OCI-LY3 (cell line): ENCODE results near the gene SNAPC2.

ENCODE experiments used
- EZH2phosphoT487 ChIP-seq: fragments of 200-600 bp; shearing (Covaris generic); IDR thresholded peaks from 2 replicates; pipeline ENCODE4 v1.6.1; 2018; ENCODE audit warnings: antibody characterized with exemption, mixed run types, low read depth
- TF ChIP-seq, protein P1 (sequence below): fragments of 200-600, 300-600 bp; sonication (generic); IDR thresholded peaks from 2 replicates; pipeline ENCODE4 v1.5.1; 2014; ENCODE audit warnings: antibody characterized with exemption, low read length, low read depth

DNA sequence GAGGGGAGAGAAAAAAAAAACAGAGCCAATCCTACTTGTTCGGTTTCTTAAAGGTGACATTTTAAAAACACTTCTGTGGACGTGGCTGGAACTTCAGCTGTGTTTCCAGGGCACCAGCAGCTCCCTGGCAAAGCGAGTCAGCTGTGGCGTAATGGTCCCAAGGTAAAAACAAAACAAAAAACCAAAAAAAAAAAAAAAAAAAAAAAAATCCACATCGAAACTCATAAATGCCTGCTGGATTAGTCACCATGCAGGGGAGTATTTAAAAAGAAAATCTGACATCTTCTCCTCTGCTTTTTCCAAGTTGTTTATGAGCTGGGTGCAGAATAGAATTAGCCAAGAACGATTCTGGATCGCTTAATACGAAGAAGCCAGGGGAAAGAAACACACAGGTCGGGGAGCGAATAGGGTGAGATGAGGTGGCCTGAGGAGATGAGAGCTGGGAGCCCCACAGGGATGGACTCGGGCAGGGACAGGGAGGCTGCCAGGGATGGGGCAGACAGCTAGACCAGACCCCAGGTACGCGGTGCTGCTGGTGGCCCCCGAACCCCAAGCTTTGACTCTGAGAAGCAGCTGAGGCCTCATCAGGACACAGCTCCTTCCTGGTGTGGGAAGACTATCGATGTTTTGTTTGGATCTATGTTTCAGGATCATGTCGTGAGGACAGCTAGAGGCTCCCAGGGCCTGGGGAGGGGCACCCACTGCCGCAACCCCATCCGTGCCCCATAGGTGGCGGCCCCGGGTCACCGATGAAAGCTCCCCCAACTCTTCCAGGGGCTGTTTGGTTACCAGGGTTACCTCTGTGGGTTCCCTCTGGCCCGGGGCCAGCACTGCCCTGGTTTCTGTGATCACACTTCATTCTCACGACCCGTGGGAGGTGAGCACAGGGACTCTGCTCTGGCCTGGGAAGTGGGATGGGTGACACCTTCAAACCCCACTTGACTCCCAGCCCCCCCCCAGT, 8.9 kb downstream of the SNAPC2 start:
- TF ChIP-seq, protein P1, sequence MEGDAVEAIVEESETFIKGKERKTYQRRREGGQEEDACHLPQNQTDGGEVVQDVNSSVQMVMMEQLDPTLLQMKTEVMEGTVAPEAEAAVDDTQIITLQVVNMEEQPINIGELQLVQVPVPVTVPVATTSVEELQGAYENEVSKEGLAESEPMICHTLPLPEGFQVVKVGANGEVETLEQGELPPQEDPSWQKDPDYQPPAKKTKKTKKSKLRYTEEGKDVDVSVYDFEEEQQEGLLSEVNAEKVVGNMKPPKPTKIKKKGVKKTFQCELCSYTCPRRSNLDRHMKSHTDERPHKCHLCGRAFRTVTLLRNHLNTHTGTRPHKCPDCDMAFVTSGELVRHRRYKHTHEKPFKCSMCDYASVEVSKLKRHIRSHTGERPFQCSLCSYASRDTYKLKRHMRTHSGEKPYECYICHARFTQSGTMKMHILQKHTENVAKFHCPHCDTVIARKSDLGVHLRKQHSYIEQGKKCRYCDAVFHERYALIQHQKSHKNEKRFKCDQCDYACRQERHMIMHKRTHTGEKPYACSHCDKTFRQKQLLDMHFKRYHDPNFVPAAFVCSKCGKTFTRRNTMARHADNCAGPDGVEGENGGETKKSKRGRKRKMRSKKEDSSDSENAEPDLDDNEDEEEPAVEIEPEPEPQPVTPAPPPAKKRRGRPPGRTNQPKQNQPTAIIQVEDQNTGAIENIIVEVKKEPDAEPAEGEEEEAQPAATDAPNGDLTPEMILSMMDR = peak; percentile 43
- TF ChIP-seq EZH2phosphoT487 = no peak
